ENCODE measurements around the gene CLTC. TPM values are rescaled to one million over a fixed set of nuclear protein-coding genes. Genes with fewer than 3 reads are reported as not detected.

The CLTC gene
- total and polyA plus RNA-seq, 2 experiments from 2014 or later, result 107 to 344 TPM

GRCh38 chr17:59737324-59737723 lies 117.6 kb downstream of the CLTC start (continued):
- TF ChIP-seq ZNF462 (CRISPR knock-in tag; IDR thresholded peaks at IDR 0.05) (no peak), POLR2AphosphoS5 (IDR thresholded peaks at IDR 0.05; ENCODE audit: low read depth) (no peak), NANOG (IDR thresholded peaks at IDR 0.05; ENCODE audit: borderline replicate concordance) (no peak), JUNB (IDR thresholded peaks at IDR 0.05; ENCODE audit: unreplicated experiment) (no peak), ETS1 (IDR thresholded peaks at IDR 0.05) (no peak)

GRCh38 chr17:59743842-59744241 lies 124.1 kb downstream of the CLTC start:
- DNase-seq (ENCODE audit: low spot score) (no peak), ATAC-seq (no peak)
- no peak overlapping the region for H3K27ac ChIP-seq (ENCODE audit: low read depth)
- no peaks in the 10 kb centered on the region for H3K9me2 ChIP-seq (ENCODE audit: insufficient read depth)
- no peaks in the 10 kb centered on the region for H3K79me2 ChIP-seq (replicated peaks; ENCODE audit: insufficient read depth)
- peaks cover 4% of the 10 kb centered on the region; the same call in 1 of the 2 replicates for H3K36me3 ChIP-seq (ENCODE audit: insufficient read depth)
- H3K9me3 Mint-ChIP-seq, result peaks cover 13% of the 10 kb centered on the region
- no peak overlapping the region for H2AFZ ChIP-seq
- H3F3A ChIP-seq (replicated peaks; ENCODE audit: low read depth), result no peaks in the 10 kb centered on the region
- no peaks in the 10 kb centered on the region for H3K27me3 ChIP-seq (ENCODE audit: insufficient read depth)
- no peaks in the 10 kb centered on the region for H4K20me1 ChIP-seq (replicated peaks; ENCODE audit: insufficient read depth)
- H3K4me3 ChIP-seq, result no peak overlapping the region
- no peaks in the 10 kb centered on the region for H3K4me1 ChIP-seq (ENCODE audit: insufficient read depth)
- H3K4me3 Mint-ChIP-seq, result no peak overlapping the region
- no peak overlapping the region for H3K4me2 ChIP-seq
- H3K36me3 Mint-ChIP-seq (ENCODE audit: low read depth), result peaks cover 24% of the 10 kb centered on the region
- no peak overlapping the region for H3K27ac Mint-ChIP-seq
- H3K27me3 Mint-ChIP-seq (ENCODE audit: insufficient read depth, low read depth, poor library complexity), result no peaks in the 10 kb centered on the region
- H3K4me1 Mint-ChIP-seq, result no peaks in the 10 kb centered on the region
- no peak for TF ChIP-seq POLR2AphosphoS5 (IDR thresholded peaks at IDR 0.05; ENCODE audit: low read depth)
- no peak for TF ChIP-seq ETS1 (IDR thresholded peaks at IDR 0.05)
- TF ChIP-seq ZNF114 (CRISPR knock-in tag; IDR thresholded peaks at IDR 0.05), result no peak
- no peak for TF ChIP-seq STAT1 (IDR thresholded peaks at IDR 0.05; ENCODE audit: unreplicated experiment)
- TF ChIP-seq CTCF (conservative IDR thresholded peaks at IDR 0.05; ENCODE audit: low read depth in 2 of 2), result no peak
- no peak for TF ChIP-seq ZNF331 (CRISPR knock-in tag; IDR thresholded peaks at IDR 0.05; ENCODE audit: low read depth)
- TF ChIP-seq EZH2 (IDR thresholded peaks at IDR 0.05; ENCODE audit: low read depth, unreplicated experiment), result no peak
- TF ChIP-seq NANOG (IDR thresholded peaks at IDR 0.05; ENCODE audit: borderline replicate concordance), result no peak
- no peak for TF ChIP-seq JUNB (IDR thresholded peaks at IDR 0.05; ENCODE audit: unreplicated experiment)
- TF ChIP-seq REST (IDR thresholded peaks at IDR 0.05; ENCODE audit: unreplicated experiment), result no peak
